Left cardiac atrium (tissue), 4 donors: ENCODE data around the gene GABARAP. TPM values are rescaled to one million over a fixed set of nuclear protein-coding genes. Genes with fewer than 3 reads are reported as not detected.

Source experiments
- ATAC-seq, 2 donors: fragments of 200-7000 bp; cut with Tn5 transposase; one replicate each; pipeline ENCODE4 v1.9.1; 2020; ENCODE audit warnings: mild to moderate bottlenecking in 2 of 2, moderate library complexity in 2 of 2
- DNase-seq: peaks from one replicate; pipeline ENCODE4 v3.0.0-alpha.2; 2020
- intact Hi-C, 2 donors: fragments of 100-400 bp; cut with DNase I; formaldehyde crosslinking; loops; one replicate each; pipeline versions ENCODE4 v1.14.1 to v1.15.1; 2022 to 2023
- long read RNA-seq: library from polyadenylated mRNA; unstranded; transcript quantifications from one replicate; pipeline ENCODE4 v2.0.0, GENCODE V29; 2021
- total RNA-seq, 2 donors: library from RNA; stranded (reverse); fragmentation: NEBNext Ultra II Directional; extraction: Animal tissue kit (Norgen Biotek cat#: 25700); gene quantifications; one replicate each; pipeline ENCODE4 v1.2.1, GENCODE V29; 2021
- donor health status: DM: no; HTN: yes; CAD: no.
- donor health status: DM: no; HTN: yes; CAD: no; lungs with severe emphysema.
- donor health status: DM: yes; HTN: yes; CAD: no.
- donor health status: Dilated cardiomyopathy.

Gene GABARAP
- total RNA-seq, result 100 to 1,000 TPM; 459 to 475 TPM
- long read RNA-seq, transcript GABARAP-201 (4 exons, 1,634 nt), result major isoform, 43 of 43 reads
- long read RNA-seq, partial matches to known transcripts, result 0 of 43 reads
- long read RNA-seq, other reads (novel, unspliced or antisense), result 0 of 43 reads

GRCh38 chr17:7241783-7242716, at the start of gene GABARAP:
GABARAP (minus strand) TSS chr17:7242449; CDS start chr17:7242330, 119 bp downstream.
- intact Hi-C loops, result no loop called here
- ATAC-seq (peak; percentile 38 to 43), DNase-seq (peak; percentile 94)

- no peak for ATAC-seq
- no peak for DNase-seq
- intact Hi-C loops, result no loop called here
Measured at GRCh38 chr17:7290685-7291084, 48.4 kb upstream of the GABARAP start.

DNA sequence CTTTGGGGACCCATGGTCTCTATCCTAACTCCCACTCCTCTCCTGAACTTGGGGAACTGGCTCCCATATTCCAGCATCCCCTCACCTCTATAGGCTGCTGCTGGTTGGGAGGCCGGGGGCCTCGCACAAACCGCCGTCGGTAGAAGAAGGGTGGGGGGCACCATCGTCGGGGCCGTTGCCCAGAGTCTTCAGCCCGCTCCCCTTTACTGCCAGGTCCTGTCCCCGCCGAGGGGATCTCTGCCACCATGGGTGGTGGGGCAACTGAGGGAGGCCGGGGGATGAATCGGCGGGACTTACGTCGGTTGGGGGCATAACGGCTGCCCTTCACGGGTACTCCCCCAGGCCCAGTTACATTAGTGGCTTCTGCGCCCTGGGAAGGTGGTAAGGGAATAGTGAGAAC, 47.9 kb upstream of the GABARAP start:
- no peak for DNase-seq
- intact Hi-C loops, result no loop called here
- ATAC-seq, result no peak

- ATAC-seq (peak in 1 of 2 donors; percentile 1), DNase-seq (no peak)
- intact Hi-C loops, result no loop called here
Measured at GRCh38 chr17:7289256-7290032, 47.2 kb upstream of the GABARAP start.

DNA sequence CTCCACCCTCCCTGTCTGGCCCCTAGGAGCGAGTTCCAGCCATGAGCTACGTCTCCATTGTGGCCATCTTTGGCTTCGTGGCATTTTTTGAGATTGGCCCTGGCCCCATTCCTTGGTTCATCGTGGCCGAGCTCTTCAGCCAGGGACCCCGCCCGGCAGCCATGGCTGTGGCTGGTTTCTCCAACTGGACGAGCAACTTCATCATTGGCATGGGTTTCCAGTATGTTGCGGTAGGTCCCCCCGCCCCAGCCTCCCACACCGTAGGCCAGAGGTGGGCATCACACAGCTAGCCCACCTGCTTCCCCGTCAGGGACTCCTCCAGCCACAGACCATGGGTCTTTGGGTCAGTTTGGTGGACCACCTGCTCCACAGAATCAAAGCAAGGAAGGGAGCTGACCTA, 43.4 kb upstream of the GABARAP start:
- ATAC-seq, result no peak
- intact Hi-C loops, result no loop called here
- no peak for DNase-seq

DNA sequence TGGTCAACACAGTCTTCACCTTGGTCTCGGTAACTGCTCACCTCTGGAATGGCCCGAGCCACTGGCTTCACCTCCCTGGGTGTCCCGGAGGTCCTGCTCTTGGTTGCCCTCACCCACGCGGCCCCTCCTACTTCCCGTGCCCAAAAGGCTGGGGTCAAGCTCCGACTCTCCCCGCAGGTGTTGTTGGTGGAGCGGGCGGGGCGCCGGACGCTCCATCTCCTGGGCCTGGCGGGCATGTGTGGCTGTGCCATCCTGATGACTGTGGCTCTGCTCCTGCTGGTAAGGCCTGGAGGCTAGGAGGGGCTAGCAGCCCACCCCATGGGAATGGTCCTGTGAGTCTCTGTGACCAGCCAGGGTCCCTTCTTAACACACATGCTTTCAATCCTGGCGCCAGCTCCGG, 42.7 kb upstream of the GABARAP start:
- intact Hi-C loops, result loop anchor here in 1 of 2 donors (5.0 kb wide), 1 partner anchor 62 kb away; no protein-coding TSS in a partner anchor
- no peak for ATAC-seq
- DNase-seq, result no peak

DNA sequence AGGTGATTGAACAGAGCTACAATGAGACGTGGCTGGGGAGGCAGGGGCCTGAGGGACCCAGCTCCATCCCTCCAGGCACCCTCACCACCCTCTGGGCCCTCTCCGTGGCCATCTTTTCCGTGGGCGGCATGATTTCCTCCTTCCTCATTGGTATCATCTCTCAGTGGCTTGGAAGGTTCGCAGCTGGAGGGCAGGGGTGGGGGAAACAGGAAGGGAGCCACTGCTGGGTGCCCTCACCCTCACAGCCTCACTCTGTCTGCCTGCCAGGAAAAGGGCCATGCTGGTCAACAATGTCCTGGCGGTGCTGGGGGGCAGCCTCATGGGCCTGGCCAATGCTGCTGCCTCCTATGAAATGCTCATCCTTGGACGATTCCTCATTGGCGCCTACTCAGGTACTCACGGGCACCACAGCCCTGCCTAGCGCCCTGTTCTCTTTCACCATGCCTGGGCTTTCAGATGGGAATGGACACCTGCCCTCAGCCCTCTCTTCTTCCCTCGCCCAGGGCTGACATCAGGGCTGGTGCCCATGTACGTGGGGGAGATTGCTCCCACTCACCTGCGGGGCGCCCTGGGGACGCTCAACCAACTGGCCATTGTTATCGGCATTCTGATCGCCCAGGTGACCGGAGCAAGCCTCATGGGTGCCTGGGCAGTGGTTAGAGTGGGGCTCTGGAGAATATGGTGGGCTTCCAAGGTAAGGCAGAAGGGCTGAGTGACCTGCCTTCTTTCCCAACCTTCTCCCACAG, 41.4 kb upstream of the GABARAP start:
- DNase-seq (no peak), ATAC-seq (no peak)
- intact Hi-C loops, result loop anchor here in 1 of 2 donors (5.0 kb wide), 1 partner anchor 64 kb away; no protein-coding TSS in a partner anchor

- DNase-seq (no peak), ATAC-seq (no peak)
- intact Hi-C loops, result loop anchor here in 1 of 2 donors (5.0 kb wide), 1 partner anchor 64 kb away; no protein-coding TSS in a partner anchor
Measured at GRCh38 chr17:7282752-7283321, 40.6 kb upstream of the GABARAP start.

DNA sequence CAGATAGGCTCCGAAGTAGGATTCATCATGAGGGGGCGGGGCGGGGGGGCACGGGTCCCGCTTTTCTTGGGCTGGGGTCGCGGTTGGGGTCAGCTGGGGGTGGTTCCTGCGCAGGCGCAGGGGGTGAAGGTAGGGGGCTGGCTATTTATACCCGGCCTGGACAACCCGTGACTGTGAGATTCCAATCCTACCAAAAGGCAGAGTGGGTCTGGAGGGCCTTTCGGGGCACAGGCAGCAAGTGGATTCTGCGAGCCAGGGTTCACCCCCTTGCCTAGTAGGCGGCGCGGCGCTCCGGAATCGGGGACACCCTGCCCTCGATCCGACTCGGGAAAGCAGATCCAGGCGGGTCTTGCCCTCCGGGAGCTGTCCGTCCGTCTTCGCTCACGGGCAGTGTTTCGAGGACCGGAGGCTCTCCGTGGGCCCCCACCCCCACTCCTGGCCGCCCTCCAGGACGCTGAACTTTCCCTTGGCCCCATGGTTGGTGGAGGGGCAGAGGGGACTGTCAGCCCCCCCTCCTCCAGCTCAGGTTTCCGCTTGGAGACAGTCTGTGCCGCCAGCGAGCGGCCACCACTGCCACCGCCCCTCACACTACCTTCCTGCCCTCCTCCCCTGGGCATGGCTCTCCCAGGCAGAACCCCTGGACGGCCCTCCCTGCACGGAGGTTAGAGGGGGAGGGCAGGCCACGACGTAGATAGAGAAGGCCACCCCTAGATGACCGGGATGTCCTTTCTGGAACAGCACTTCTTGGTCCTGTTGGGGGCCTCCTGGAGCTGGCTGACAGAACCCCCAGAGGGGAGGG, 39.9 kb upstream of the GABARAP start:
- intact Hi-C loops, result loop anchor here (2.0 to 5.0 kb wide), 2 partner anchors 15 to 65 kb away; no protein-coding TSS in a partner anchor
- peak; percentile 73 for DNase-seq
- peak; percentile 43 to 45 for ATAC-seq

DNA sequence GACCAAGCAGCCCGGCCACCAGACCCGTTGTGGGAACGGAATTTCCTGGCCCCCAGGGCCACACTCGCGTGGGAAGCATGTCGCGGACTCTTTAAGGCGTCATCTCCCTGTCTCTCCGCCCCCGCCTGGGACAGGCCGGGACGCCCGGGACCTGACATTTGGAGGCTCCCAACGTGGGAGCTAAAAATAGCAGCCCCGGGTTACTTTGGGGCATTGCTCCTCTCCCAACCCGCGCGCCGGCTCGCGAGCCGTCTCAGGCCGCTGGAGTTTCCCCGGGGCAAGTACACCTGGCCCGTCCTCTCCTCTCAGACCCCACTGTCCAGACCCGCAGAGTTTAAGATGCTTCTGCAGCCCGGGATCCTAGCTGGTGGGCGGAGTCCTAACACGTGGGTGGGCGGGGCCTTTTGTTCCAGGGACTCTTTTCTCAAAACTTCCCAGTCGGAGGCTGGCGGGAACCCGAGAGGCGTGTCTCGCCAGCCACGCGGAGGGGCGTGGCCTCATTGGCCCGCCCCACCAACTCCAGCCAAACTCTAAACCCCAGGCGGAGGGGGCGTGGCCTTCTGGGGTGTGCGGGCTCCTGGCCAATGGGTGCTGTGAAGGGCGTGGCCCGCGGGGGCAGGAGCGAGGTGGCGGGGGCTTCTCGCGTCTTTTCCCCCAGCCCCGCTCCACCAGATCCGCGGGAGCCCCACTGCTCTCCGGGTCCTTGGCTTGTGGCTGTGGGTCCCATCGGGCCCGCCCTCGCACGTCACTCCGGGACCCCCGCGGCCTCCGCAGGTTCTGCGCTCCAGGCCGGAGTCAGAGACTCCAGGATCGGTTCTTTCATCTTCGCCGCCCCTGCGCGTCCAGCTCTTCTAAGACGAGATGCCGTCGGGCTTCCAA, 39.1 kb upstream of the GABARAP start, which contains the start of gene SLC2A4:
Gene SLC2A4, plus strand, starts transcription at position 645 of the 879 bp plus-strand sequence. Its CDS starts 217 bp downstream, at position 862.
- ATAC-seq (peak; percentile 85 to 93), DNase-seq (peak; percentile 95)
- intact Hi-C loops, result loop anchor here (2.0 to 5.0 kb wide), 2 partner anchors 15 to 66 kb away; no protein-coding TSS in a partner anchor

DNA sequence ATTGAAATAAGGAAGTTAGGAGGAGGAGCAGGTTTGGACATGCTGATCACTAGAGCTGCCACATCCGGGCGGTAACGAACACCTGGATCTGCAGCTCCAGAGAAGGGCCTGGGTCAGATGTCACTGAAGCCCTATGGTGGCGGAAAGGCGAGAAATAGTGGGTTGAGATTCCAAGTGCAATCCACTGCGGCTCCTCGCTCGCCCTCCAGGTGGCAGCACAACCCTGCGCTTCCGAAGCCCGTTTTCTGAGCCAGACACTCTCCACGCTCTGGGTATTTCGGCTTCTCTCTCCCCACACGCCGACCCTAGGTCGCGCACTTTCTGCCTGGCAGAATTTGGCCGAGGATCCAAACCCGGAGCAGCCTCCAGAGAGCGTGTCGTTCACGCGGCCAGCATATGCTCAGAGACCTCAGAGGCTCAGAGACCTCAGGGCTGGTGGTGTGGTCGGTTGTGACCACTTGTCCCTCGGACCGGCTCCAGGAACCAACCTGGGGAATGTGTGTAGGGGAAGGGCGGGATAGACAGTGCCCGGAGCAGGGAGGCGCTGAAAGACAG, 38.3 kb upstream of the GABARAP start:
- peak; percentile 85 for DNase-seq
- intact Hi-C loops, result loop anchor here (1.0 to 5.0 kb wide), 3 partner anchors 16 to 67 kb away; no protein-coding TSS in a partner anchor
- ATAC-seq, result peak; percentile 64 to 82

GRCh38 chr17:7279448-7279847, 37.2 kb upstream of the GABARAP start:
- intact Hi-C loops, result no loop called here
- no peak for ATAC-seq

GRCh38 chr17:7266784-7267183, 24.5 kb upstream of the GABARAP start:
- ATAC-seq (no peak), DNase-seq (no peak)
- intact Hi-C loops, result no loop called here

More at GRCh38 chr17:7279448-7279847, 37.2 kb upstream of the GABARAP start:
- DNase-seq, result no peak

- intact Hi-C loops, result no loop called here
- ATAC-seq (no peak), DNase-seq (no peak)
Measured at GRCh38 chr17:7263801-7264078, 21.5 kb upstream of the GABARAP start.

GRCh38 chr17:7262935-7263800, 20.9 kb upstream of the GABARAP start:
- intact Hi-C loops, result no loop called here

More at GRCh38 chr17:7262935-7263800, 20.9 kb upstream of the GABARAP start:
- ATAC-seq, result peak in 1 of 2 donors; percentile 15
- DNase-seq, result no peak
